ENCODE measurements around the gene RASA3. TPM values are rescaled to one million over a fixed set of nuclear protein-coding genes. Genes with fewer than 3 reads are reported as not detected.

Gene RASA3
- total and polyA plus RNA-seq, 2 of the 8 experiments (the other 6 are each of a cell fraction or from before 2014, with no cell fraction given) = 7.5 to 21.9 TPM

DNA sequence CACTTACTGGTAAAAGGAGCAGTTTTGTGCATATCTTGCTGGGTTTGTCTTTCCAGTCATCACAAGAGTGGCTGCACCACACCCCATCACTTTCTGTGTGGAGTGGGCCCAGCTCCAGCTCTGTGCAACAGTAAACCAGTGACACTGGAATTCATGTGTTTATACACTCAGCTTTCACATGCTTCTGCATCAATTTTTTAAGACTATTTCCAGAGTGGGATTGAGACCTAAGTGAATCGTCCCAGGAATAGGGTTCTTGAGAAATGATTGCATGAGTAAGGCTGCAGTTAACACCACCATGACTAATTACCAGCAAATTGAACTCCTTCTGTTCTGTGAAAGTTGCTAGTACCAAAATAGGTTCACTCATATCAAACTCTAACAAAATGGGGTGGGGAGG, 41.3 kb upstream of the RASA3 start (continued):
- TF ChIP-seq CHD1 (IDR thresholded peaks at IDR 0.05; ENCODE audit: low read depth, low read length) (no peak), TBP (IDR thresholded peaks at IDR 0.05; ENCODE audit: low read depth, low read length) (no peak), CEBPB (IDR thresholded peaks at IDR 0.05; ENCODE audit: low read depth, low read length) (no peak), BRCA1 (IDR thresholded peaks at IDR 0.05; ENCODE audit: low read depth, low read length) (no peak)
